HL-60 (cell line): ENCODE results near the gene IL4I1.

ENCODE experiments used
- TF ChIP-seq, protein P1 (sequence below): IDR thresholded peaks from one replicate; pipeline ENCODE4 v1.5.1; 2011; ENCODE audit warnings: low read length, control low read depth, inconsistent platforms; ENCODE audit not compliant: insufficient read depth
- TF ChIP-seq, protein P2 (sequence below): IDR thresholded peaks from 2 replicates; pipeline ENCODE4 v1.6.1; 2012; ENCODE audit warnings: low read depth; ENCODE audit not compliant: insufficient replicate concordance

DNA sequence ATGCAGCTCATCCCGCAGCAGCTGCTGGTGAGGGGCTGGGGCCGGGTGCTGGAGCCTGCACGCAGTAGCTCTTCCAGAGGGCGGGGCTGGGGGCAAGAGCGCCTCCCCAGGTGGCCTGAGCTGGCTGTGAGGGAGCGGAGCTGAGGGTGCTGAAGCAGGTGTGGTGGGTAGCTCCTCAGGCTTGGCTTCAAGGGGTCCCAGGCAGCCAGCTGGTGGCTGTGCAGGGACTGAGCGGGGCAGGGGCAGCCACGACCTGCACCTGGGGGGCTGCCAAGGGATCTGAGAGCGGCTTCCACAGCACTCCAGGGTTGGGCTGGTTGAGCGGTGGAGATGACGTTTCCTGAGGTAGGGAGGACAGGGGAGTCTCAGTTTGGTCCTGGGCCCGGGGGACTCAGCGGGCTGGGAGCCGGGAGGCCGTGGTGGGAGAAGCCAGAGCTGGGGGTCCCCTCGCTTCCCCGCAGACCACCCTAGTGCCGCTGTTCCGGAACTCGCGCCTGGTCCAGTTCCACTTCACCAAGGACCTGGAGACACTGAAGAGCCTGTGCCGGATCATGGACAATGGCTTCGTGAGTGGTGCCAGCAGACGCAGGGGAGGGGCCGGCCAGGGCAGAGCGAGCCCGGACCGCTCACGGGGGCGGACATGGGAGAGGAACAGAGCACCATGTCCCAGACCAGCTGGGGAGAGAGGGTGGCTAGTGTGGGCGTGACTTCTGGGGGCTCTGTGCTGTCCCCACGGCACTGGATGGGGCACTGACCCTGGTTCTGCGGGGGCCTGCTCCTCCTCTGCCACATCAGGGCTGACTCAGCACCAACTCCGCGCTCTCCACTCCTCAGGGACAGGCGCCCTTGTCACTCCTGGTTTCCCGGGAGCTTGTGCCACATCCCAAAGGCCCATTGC is 38.4 kb downstream of the IL4I1 start:
- TF ChIP-seq, protein P1, sequence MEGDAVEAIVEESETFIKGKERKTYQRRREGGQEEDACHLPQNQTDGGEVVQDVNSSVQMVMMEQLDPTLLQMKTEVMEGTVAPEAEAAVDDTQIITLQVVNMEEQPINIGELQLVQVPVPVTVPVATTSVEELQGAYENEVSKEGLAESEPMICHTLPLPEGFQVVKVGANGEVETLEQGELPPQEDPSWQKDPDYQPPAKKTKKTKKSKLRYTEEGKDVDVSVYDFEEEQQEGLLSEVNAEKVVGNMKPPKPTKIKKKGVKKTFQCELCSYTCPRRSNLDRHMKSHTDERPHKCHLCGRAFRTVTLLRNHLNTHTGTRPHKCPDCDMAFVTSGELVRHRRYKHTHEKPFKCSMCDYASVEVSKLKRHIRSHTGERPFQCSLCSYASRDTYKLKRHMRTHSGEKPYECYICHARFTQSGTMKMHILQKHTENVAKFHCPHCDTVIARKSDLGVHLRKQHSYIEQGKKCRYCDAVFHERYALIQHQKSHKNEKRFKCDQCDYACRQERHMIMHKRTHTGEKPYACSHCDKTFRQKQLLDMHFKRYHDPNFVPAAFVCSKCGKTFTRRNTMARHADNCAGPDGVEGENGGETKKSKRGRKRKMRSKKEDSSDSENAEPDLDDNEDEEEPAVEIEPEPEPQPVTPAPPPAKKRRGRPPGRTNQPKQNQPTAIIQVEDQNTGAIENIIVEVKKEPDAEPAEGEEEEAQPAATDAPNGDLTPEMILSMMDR, result no peak
- TF ChIP-seq, protein P2, sequence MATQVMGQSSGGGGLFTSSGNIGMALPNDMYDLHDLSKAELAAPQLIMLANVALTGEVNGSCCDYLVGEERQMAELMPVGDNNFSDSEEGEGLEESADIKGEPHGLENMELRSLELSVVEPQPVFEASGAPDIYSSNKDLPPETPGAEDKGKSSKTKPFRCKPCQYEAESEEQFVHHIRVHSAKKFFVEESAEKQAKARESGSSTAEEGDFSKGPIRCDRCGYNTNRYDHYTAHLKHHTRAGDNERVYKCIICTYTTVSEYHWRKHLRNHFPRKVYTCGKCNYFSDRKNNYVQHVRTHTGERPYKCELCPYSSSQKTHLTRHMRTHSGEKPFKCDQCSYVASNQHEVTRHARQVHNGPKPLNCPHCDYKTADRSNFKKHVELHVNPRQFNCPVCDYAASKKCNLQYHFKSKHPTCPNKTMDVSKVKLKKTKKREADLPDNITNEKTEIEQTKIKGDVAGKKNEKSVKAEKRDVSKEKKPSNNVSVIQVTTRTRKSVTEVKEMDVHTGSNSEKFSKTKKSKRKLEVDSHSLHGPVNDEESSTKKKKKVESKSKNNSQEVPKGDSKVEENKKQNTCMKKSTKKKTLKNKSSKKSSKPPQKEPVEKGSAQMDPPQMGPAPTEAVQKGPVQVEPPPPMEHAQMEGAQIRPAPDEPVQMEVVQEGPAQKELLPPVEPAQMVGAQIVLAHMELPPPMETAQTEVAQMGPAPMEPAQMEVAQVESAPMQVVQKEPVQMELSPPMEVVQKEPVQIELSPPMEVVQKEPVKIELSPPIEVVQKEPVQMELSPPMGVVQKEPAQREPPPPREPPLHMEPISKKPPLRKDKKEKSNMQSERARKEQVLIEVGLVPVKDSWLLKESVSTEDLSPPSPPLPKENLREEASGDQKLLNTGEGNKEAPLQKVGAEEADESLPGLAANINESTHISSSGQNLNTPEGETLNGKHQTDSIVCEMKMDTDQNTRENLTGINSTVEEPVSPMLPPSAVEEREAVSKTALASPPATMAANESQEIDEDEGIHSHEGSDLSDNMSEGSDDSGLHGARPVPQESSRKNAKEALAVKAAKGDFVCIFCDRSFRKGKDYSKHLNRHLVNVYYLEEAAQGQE, result no peak
